Measurements from ENCODE around the gene PIM2.

PIM2 gene

DNA sequence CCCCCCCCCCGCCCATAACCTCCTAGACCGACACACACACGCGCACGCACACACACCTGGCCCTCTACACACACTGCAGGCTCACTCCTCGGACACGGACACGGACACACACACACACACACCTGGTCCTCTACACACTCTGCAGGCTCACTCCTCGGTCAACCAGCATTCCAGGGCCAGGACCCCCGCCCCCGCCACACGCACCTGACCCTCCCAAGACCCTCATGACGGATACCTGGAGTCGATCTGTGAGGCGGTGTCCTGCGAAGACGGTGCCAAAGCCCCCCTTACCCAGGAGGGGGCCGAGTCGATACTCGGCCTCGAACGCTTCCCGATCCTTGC, 552 bp downstream of the PIM2 start:
- peaks cover 16% of the 10 kb centered on the region for H3K4me1 ChIP-seq (ENCODE audit: control insufficient read depth, insufficient read depth, low read length, poor library complexity, severe bottlenecking)
- peak overlapping the region; percentile 52 for H3K4me3 ChIP-seq (ENCODE audit: extremely low read depth, insufficient read depth, low read length, poor library complexity, severe bottlenecking)
- no peaks in the 10 kb centered on the region for H3K9me3 ChIP-seq (ENCODE audit: control insufficient read depth, low read length)
- H3K27ac ChIP-seq (ENCODE audit: low read depth, low read length, severe bottlenecking), result no peak overlapping the region
- WGBS, 2 experiments (ENCODE audit: insufficient coverage in 2 of 2), result no CpG with 5 or more reads among the region's 23 CpGs
- H3K36me3 ChIP-seq (ENCODE audit: control insufficient read depth, insufficient read depth, low read length), result peaks cover 13% of the 10 kb centered on the region

DNA sequence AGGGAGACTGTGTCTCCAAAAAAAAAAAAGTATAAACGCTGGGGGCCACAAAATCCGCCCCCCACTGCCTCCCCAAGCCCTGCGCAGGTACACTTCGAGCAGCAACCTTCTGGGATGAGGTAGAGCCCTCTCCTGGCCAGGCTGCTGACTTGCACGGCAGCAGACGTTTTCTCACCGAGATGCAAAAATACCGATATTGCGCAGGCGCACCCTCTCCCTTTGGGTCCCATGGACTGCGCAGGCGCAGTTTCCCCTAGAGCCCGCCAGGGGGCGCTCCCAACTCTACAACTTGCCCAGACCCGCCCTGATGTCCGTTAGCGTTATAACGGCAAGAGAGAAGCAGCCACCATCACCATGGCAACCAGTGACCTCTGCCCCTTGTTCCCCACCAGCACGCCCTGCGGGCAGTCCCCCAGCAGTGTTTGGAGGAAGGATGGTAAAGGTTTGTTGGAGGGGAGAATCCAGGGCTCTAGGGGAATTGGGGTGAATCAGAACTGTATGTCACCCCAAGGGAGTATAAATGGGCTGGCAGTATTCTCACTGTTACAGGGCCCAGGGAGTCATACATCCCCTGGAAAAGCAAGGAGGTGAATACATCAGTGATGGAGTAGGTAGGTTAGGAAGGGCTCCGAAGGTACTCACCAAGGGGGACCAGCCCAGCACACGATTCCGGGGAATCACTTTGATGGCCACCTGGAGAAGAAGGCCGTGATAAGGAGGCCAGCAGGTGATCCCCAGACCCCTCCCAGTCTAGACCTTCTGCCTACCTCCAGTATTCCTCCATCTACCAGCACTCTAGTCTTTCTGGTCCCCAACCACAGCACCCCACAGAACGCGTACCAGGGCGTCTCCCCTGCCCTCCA, 1.5 kb downstream of the PIM2 start:
- no peak overlapping the region for H3K27ac ChIP-seq (ENCODE audit: low read depth, low read length, severe bottlenecking)
- peak overlapping the region; percentile 52 for H3K4me3 ChIP-seq (ENCODE audit: extremely low read depth, insufficient read depth, low read length, poor library complexity, severe bottlenecking)
- 2 to 6% methylated on average over 9 to 15 of the region's 27 CpGs for WGBS, 2 experiments (ENCODE audit: insufficient coverage in 2 of 2)
- H3K36me3 ChIP-seq (ENCODE audit: control insufficient read depth, insufficient read depth, low read length), result peaks cover 8% of the 10 kb centered on the region
- no peaks in the 10 kb centered on the region for H3K9me3 ChIP-seq (ENCODE audit: control insufficient read depth, low read length)
- H3K4me1 ChIP-seq (ENCODE audit: control insufficient read depth, insufficient read depth, low read length, poor library complexity, severe bottlenecking), result peaks cover 14% of the 10 kb centered on the region

DNA sequence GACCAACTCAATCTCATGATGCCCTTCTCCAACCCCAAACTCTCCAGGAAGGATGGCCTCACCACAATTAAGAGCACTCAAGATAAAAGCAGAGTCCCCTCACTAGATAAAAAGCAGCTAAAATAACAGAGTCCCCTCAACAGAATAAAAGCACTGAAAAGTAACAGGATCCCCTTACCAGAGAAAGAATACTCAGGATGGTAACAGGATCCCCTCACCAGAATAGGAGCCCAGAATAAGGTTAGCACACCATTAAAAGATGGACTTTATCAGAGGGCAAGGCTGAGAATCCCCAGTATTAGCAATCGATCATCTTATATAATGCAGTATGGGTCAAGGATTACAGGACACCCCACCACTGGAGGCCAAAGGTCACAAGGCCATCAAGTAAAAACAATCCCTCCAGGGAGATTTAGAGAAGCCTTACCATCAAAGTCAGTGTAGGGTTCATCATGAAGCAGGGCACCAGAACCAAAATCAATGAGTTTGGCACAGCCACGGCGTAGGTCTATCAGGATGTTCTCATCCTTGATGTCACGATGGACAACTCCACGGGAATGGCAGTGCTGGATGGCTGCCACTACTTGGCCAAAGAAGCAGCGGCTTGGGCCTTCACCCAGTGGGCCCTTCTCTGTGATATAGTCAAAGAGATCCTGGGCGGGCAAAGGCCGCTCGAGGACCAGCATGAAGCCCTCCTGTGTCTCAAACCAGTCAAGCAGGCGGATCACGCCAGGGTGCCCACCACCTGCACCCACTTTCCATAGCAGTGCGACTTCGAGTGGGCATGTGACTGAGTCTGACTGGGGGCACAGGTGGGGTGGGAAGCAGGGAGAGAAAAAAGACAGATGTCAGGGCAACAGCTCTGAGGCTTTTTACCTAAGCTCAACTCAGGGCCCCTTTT, 4.0 kb downstream of the PIM2 start:
- no peaks in the 10 kb centered on the region for H3K9me3 ChIP-seq (ENCODE audit: control insufficient read depth, low read length)
- H3K27ac ChIP-seq (ENCODE audit: low read depth, low read length, severe bottlenecking), result no peak overlapping the region
- H3K4me3 ChIP-seq (ENCODE audit: extremely low read depth, insufficient read depth, low read length, poor library complexity, severe bottlenecking), result no peak overlapping the region
- 96 to 97% methylated on average over 6 to 8 of the region's 13 CpGs for WGBS, 2 experiments (ENCODE audit: insufficient coverage in 2 of 2)
- peaks cover 4% of the 10 kb centered on the region for H3K4me1 ChIP-seq (ENCODE audit: control insufficient read depth, insufficient read depth, low read length, poor library complexity, severe bottlenecking)
- H3K36me3 ChIP-seq (ENCODE audit: control insufficient read depth, insufficient read depth, low read length), result peaks cover 4% of the 10 kb centered on the region

DNA sequence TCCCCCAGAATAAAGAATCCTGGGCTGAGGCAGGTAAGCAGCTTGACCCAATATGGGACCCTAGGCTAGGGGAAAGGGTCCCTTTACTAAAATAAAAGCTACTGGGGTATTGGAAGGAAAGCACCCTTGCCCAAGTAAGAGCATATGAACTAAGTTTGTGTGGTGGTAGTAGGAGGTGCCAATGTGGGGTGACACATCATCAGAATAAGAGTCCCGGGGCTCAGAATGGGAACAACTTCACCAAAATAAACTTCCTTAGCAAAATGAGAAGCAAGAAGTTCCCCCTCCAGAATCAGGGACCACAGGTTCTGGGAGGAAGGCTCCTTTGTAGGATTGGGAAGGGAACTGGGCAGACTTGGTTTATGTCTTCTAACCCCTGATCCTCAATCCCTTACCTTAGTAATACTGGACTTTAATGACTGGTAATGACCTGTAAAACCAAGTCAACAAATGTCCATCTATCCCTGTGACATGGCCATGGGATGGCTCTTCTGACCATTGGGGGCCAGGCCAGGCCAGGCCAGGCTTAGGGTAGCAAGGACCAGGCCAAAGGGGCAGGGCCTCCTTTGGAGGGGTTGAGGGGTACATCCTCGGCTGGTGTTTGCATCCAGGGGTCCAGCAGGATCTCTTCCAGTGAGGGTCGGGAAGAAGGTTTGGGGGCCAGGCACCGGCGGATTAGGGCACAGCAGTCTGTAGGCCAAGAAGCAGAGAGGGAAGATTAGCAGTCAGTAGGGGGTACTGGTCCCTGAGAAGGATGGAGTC, 5.0 kb downstream of the PIM2 start:
- H3K27ac ChIP-seq (ENCODE audit: low read depth, low read length, severe bottlenecking), result no peak overlapping the region
- WGBS, 2 experiments (ENCODE audit: insufficient coverage in 2 of 2), result 95% methylated on average over 4 of the region's 5 CpGs; no CpG with 5 or more reads in 1 of the 2 experiments
- H3K4me3 ChIP-seq (ENCODE audit: extremely low read depth, insufficient read depth, low read length, poor library complexity, severe bottlenecking), result no peak overlapping the region
- H3K4me1 ChIP-seq (ENCODE audit: control insufficient read depth, insufficient read depth, low read length, poor library complexity, severe bottlenecking), result no peaks in the 10 kb centered on the region
- H3K36me3 ChIP-seq (ENCODE audit: control insufficient read depth, insufficient read depth, low read length), result peaks cover 11% of the 10 kb centered on the region
- no peaks in the 10 kb centered on the region for H3K9me3 ChIP-seq (ENCODE audit: control insufficient read depth, low read length)

DNA sequence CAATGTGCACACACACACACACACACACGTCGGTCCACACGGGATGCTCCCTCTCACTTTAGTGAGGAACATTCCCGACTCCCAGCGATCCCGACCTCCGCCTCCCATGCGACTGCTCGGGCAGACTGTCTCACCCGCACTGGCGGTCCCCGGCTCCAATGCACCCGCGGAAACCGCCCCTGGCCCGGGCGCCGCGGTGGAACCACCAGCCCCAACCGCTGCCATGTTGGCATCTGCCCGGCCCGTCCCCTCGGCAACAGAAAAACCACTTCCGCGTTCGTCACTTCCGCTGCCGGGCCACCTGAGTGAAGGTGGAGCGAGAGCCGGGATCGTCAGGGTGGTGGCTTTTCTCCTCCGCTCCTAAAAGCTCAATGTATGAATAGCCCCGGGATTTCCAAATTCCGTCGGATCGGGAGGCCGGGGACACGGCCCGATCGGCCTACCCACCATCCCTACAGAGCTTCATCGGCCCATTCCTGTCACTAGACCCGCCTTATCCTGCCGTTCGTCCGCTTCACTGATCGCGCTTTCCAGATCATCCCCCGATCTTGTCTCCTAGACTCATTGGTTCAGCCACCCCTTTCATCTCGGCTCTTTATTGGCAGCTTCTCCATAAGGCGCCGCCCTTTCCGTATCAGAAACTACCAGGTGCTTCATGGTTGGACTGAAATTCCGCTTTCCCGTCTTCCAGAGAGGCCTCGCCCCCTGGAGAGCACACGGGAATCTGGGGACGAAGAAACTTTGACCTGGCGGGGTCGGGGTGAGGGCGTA, 7.2 kb downstream of the PIM2 start, which contains the start of gene SLC35A2:
Gene SLC35A2, minus strand, starts transcription at position 235 of the 771 bp plus-strand sequence. Its CDS starts 10 bp downstream, at position 225.
- Histone ChIP-seq H3K27ac (ENCODE audit: low read depth, low read length, severe bottlenecking) (peak within 1 kb of the TSS; percentile 67), H3K4me3 (ENCODE audit: extremely low read depth, insufficient read depth, low read length, poor library complexity, severe bottlenecking) (peak within 1 kb of the TSS; percentile 65), H3K4me1 (ENCODE audit: control insufficient read depth, insufficient read depth, low read length, poor library complexity, severe bottlenecking) (no peaks in the 10 kb centered on the region), H3K9me3 (ENCODE audit: control insufficient read depth, low read length) (no peaks in the 10 kb centered on the region), H3K36me3 (ENCODE audit: control insufficient read depth, insufficient read depth, low read length) (peaks cover 17% of the 10 kb centered on the region)
- 0% methylated on average over 24 to 40 of the region's 60 CpGs for WGBS, 2 experiments (ENCODE audit: insufficient coverage in 2 of 2)

DNA sequence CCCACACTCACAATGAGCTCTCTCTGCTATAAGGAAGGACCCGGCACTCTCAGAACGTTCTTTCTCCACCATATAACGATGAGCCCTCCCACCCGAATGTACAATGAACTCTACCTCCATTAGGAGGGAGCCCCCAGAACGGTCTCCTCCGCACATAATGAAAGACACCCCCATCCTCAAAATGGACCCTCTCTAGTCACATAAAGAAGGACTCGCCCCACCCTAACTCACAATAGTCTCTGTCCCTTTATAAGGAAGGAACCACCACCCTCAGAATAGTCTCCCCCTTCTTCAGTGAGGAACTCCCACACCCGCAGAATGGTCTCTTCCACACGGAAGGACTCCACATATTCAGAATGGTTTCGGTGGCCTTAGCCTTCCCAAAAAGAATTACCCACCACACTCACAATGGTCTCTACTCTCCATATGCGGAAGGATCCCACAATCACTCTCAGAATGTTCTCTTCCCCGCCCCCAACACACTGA, 7.9 kb downstream of the PIM2 start:
- H3K9me3 ChIP-seq (ENCODE audit: control insufficient read depth, low read length), result no peaks in the 10 kb centered on the region
- peak overlapping the region; percentile 65 for H3K4me3 ChIP-seq (ENCODE audit: extremely low read depth, insufficient read depth, low read length, poor library complexity, severe bottlenecking)
- H3K27ac ChIP-seq (ENCODE audit: low read depth, low read length, severe bottlenecking), result peak overlapping the region; percentile 67
- no peaks in the 10 kb centered on the region for H3K4me1 ChIP-seq (ENCODE audit: control insufficient read depth, insufficient read depth, low read length, poor library complexity, severe bottlenecking)
- WGBS, 2 experiments (ENCODE audit: insufficient coverage in 2 of 2), result 0 to 3% methylated on average over 3 to 6 of the region's 12 CpGs
- peaks cover 20% of the 10 kb centered on the region for H3K36me3 ChIP-seq (ENCODE audit: control insufficient read depth, insufficient read depth, low read length)

DNA sequence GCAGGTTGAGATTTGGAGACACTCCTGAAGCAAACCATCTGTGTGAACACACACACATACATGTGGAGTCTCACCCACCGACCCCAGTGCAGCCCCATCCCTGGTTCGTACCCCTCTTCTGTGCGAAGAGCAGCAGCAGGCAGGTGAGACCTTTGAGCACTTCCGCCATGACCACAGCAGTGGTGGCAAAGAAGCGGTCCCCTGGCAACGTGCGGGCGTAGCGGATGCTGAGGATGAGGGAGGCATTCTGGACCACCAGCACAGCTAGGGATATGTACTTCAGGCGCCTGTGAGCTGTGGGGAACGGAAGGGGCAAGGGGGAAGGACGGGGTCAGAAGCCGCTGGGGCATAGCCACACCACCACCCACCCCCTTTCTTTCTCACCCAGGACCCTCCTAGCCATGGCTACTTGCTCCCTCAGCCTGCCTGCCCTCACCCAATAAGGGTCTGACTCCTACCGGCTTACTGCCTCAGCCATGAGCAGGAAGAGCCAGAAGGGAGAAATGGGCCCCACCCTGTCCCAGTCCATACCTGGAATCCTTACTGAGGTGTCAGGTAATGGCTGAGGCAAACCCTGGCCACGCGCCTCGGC, 9.0 kb downstream of the PIM2 start:
- 96 to 98% methylated on average over 3 to 8 of the region's 17 CpGs for WGBS, 2 experiments (ENCODE audit: insufficient coverage in 2 of 2)
- Histone ChIP-seq H3K4me3 (ENCODE audit: extremely low read depth, insufficient read depth, low read length, poor library complexity, severe bottlenecking) (no peak overlapping the region), H3K27ac (ENCODE audit: low read depth, low read length, severe bottlenecking) (no peak overlapping the region), H3K36me3 (ENCODE audit: control insufficient read depth, insufficient read depth, low read length) (peaks cover 25% of the 10 kb centered on the region), H3K4me1 (ENCODE audit: control insufficient read depth, insufficient read depth, low read length, poor library complexity, severe bottlenecking) (no peaks in the 10 kb centered on the region), H3K9me3 (ENCODE audit: control insufficient read depth, low read length) (no peaks in the 10 kb centered on the region)

DNA sequence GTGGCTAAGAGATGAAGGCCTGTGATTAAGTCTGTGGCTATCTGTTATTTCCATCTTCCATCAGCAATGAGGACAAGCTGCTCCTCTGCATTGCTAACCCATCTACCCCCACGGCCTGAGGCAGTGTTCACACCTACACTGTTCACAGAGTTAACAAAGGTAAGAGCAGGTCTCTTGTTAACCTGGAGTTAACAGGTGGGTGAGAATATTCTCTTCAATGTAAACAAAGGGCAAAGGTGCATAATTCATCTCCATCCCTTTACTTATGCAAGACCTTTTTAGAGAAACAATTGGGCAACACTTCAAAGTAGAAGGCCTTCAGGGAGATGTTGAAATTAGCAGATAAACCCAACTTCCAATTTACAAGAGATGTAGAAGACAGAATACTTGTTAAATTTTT, 10.2 kb downstream of the PIM2 start:
- no peak overlapping the region for H3K27ac ChIP-seq (ENCODE audit: low read depth, low read length, severe bottlenecking)
- H3K36me3 ChIP-seq (ENCODE audit: control insufficient read depth, insufficient read depth, low read length), result peaks cover 26% of the 10 kb centered on the region
- H3K4me3 ChIP-seq (ENCODE audit: extremely low read depth, insufficient read depth, low read length, poor library complexity, severe bottlenecking), result no peak overlapping the region
- peaks cover 2% of the 10 kb centered on the region for H3K4me1 ChIP-seq (ENCODE audit: control insufficient read depth, insufficient read depth, low read length, poor library complexity, severe bottlenecking)
- WGBS, 2 experiments (ENCODE audit: insufficient coverage in 2 of 2), result no CpG with 5 or more reads among the region's 1 CpG
- no peaks in the 10 kb centered on the region for H3K9me3 ChIP-seq (ENCODE audit: control insufficient read depth, low read length)

DNA sequence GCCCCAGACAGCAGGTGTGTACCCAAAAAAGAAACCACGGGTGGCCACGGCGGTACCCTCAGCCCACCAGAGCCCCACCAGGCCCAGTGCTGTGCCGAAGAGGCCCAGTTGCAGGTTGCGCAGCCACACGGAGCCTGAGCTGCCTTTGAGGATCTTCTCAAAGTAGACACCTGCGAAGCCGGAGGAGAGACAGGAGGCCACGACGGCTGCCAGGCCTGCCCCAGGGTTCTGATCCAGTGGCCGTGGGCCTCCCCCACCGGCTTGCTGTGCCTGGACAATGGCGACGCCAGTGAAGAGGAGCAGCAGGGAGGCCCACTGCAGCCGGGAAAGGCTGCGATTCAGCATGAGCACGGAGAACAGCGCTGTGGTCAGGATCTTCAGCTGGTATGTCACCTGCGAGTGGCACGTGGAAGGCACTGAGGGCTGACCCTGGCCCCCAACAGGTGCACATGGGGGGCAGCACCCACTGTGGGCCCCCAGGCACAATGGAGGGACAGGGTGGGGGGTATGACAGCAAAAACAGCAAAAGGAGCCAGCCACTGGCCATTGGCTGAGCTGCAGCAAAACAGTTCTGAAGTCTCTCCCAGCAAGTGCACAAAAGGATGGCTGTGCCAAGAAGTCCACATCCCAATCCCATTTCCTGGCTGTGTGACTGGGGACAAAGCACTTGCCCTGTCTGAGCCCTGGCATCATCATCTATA, 13.6 kb downstream of the PIM2 start:
- Histone ChIP-seq H3K36me3 (ENCODE audit: control insufficient read depth, insufficient read depth, low read length) (peaks cover 50% of the 10 kb centered on the region), H3K9me3 (ENCODE audit: control insufficient read depth, low read length) (no peaks in the 10 kb centered on the region), H3K4me1 (ENCODE audit: control insufficient read depth, insufficient read depth, low read length, poor library complexity, severe bottlenecking) (peaks cover 2% of the 10 kb centered on the region), H3K4me3 (ENCODE audit: extremely low read depth, insufficient read depth, low read length, poor library complexity, severe bottlenecking) (no peak overlapping the region), H3K27ac (ENCODE audit: low read depth, low read length, severe bottlenecking) (no peak overlapping the region)
- WGBS, 2 experiments (ENCODE audit: insufficient coverage in 2 of 2), result 95 to 99% methylated on average over 11 to 13 of the region's 20 CpGs

All from mesodermal cell (in vitro differentiated cells).